Activated CD4-positive, alpha-beta T cell treated with anti-CD3 and anti-CD28 coated beads for 24 hours (primary cell): ENCODE measurements around the gene ZNF511.

Experiments used
- DNase-seq, 2 donors: peaks; one replicate each; pipeline ENCODE4 v3.0.0-alpha.2; 2020; ENCODE audit warnings: low read depth in 2 of 2

ZNF511 gene

GRCh38 chr10:133292919-133293809 is 15.6 kb upstream of the ZNF511 start:
- DNase-seq = no peak

- DNase-seq = no peak
These were observed 14.9 kb upstream of the ZNF511 start for GRCh38 chr10:133293810-133294119.

GRCh38 chr10:133294189-133294588 is 14.5 kb upstream of the ZNF511 start:
- no peak for DNase-seq

GRCh38 chr10:133295426-133296320 is 13.0 kb upstream of the ZNF511 start:
- no peak for DNase-seq

GRCh38 chr10:133297504-133297903 is 11.2 kb upstream of the ZNF511 start:
- no peak for DNase-seq

- DNase-seq = no peak
These were observed 10.2 kb upstream of the ZNF511 start for GRCh38 chr10:133298466-133298865.

GRCh38 chr10:133299224-133299623 is 9.5 kb upstream of the ZNF511 start:
- DNase-seq = no peak

- DNase-seq = no peak
These were observed 9.0 kb upstream of the ZNF511 start for GRCh38 chr10:133299738-133300137.

GRCh38 chr10:133302230-133302629 is 6.5 kb upstream of the ZNF511 start:
- no peak for DNase-seq

- DNase-seq = no peak
These were observed 5.5 kb upstream of the ZNF511 start for GRCh38 chr10:133303206-133303605.

GRCh38 chr10:133306097-133306476 is 2.6 kb upstream of the ZNF511 start:
- no peak for DNase-seq

GRCh38 chr10:133306941-133307379 is 1.8 kb upstream of the ZNF511 start:
- DNase-seq = no peak

GRCh38 chr10:133307776-133308420 is 816 bp upstream of the ZNF511 start:
- peak; percentile 78 to 81 for DNase-seq

GRCh38 chr10:133309100-133309719 is 496 bp downstream of the ZNF511 start:
- peak; percentile 89 to 94 for DNase-seq

- no peak for DNase-seq
These were observed 1.1 kb downstream of the ZNF511 start for GRCh38 chr10:133309720-133310398.

GRCh38 chr10:133310399-133310755 is 1.7 kb downstream of the ZNF511 start:
- DNase-seq = no peak

GRCh38 chr10:133310789-133311188 is 2.1 kb downstream of the ZNF511 start:
- DNase-seq = no peak

GRCh38 chr10:133311570-133311969 is 2.9 kb downstream of the ZNF511 start:
- no peak for DNase-seq

GRCh38 chr10:133312016-133312768 is 3.5 kb downstream of the ZNF511 start:
- no peak for DNase-seq

- DNase-seq = no peak
These were observed 4.0 kb downstream of the ZNF511 start for GRCh38 chr10:133312769-133313145.

- DNase-seq = no peak
These were observed 4.5 kb downstream of the ZNF511 start for GRCh38 chr10:133313192-133313591.
